Measurements from ENCODE around the gene IL20RA. TPM values are rescaled to one million over a fixed set of nuclear protein-coding genes. Genes with fewer than 3 reads are reported as not detected.

Gene IL20RA
- total and polyA plus RNA-seq, 2 of the 13 experiments (the other 11 are each of a cell fraction or from before 2014, with no cell fraction given), result not detected

- H2AFZ ChIP-seq (ENCODE audit: low read length), result no peak overlapping the region
- in situ Hi-C loops (cut with HindIII; ENCODE audit: extremely low pct_ligation_motif_present, low pct_unique_long_range_greater_than_20kb) (no loop called here), intact Hi-C loops (cut with micrococcal nuclease; ENCODE audit: unreplicated experiment) (no loop called here)
- no peak overlapping the region for H3K4me2 ChIP-seq (ENCODE audit: low read depth, low read length)
- H3K4me1 ChIP-seq (ENCODE audit: insufficient read depth, low read length), result no peaks in the 10 kb centered on the region
- no peaks in the 10 kb centered on the region for H3K9me3 ChIP-seq (ENCODE audit: low read length)
- 8% methylated on average over 5 of the region's 5 CpGs for WGBS (ENCODE audit: low lambda C conversion rate)
- ATAC-seq, result no peak
- no peak for FAIRE-seq
- no peaks in the 10 kb centered on the region for H3K27me3 ChIP-seq (ENCODE audit: control insufficient read depth in 1 of 2, insufficient read depth in 2 of 2, low read length in 2 of 2)
- DNase-seq (ENCODE audit: low spot score), result no peak
- TF ChIP-seq GATAD2A (CRISPR knock-in tag; IDR thresholded peaks at IDR 0.05), result no peak
- no peak for TF ChIP-seq DBP (CRISPR knock-in tag; IDR thresholded peaks at IDR 0.05; ENCODE audit: not compliant biosample characterization)
- no peak for TF ChIP-seq ZBTB34 (CRISPR knock-in tag; IDR thresholded peaks at IDR 0.05)
- TF ChIP-seq ZNF646 (CRISPR knock-in tag; IDR thresholded peaks at IDR 0.05), result no peak
- TF ChIP-seq ZNF558 (CRISPR knock-in tag; IDR thresholded peaks at IDR 0.05; ENCODE audit: borderline replicate concordance), result no peak
- no peak for TF ChIP-seq ZNF281 (CRISPR knock-in tag; IDR thresholded peaks at IDR 0.05; ENCODE audit: borderline replicate concordance)
- TF ChIP-seq ZNF251 (CRISPR knock-in tag; IDR thresholded peaks at IDR 0.05), result no peak
- no peak for TF ChIP-seq ZNF879 (CRISPR knock-in tag; IDR thresholded peaks at IDR 0.05)
- TF ChIP-seq RNF2 (conservative IDR thresholded peaks at IDR 0.05; ENCODE audit: low read depth), result no peak
- no peak for TF ChIP-seq TAF15 (IDR thresholded peaks at IDR 0.05; ENCODE audit: low read depth, low read length, poor library complexity, severe bottlenecking)
- no peak for TF ChIP-seq ZNF224 (CRISPR knock-in tag; IDR thresholded peaks at IDR 0.05)
- no peak for TF ChIP-seq CBX2 (IDR thresholded peaks at IDR 0.05; ENCODE audit: low read depth, low read length)
- no peak for TF ChIP-seq CBX2 (CRISPR knock-in tag; IDR thresholded peaks at IDR 0.05; ENCODE audit: low read depth)
- no peak for TF ChIP-seq KDM4B (CRISPR knock-in tag; IDR thresholded peaks at IDR 0.05)
- TF ChIP-seq PITX1 (CRISPR knock-in tag; IDR thresholded peaks at IDR 0.05), result no peak
- no peak overlapping the region for H3K27ac ChIP-seq (ENCODE audit: extremely low read length, insufficient read depth, low read length)
- BruUV-seq (replicated peaks), result no TSS peak
- H3K4me3 ChIP-seq (replicated peaks in 1 of 3; ENCODE audit: insufficient read depth in 1 of 3, low read depth in 2 of 3, low read length in 3 of 3), result no peak overlapping the region
- POLR2A ChIA-PET, result no interaction called here
- no peaks in the 10 kb centered on the region for H3K36me3 ChIP-seq (replicated peaks in 1 of 2; ENCODE audit: control insufficient read depth in 1 of 2, insufficient read depth in 2 of 2, low read length in 2 of 2)
- H3K79me2 ChIP-seq (ENCODE audit: insufficient read depth, low read length), result no peaks in the 10 kb centered on the region
- no peaks in the 10 kb centered on the region for H4K20me1 ChIP-seq (ENCODE audit: insufficient read depth, low read length)
- no peak overlapping the region for H3K9ac ChIP-seq (ENCODE audit: insufficient read depth, low read depth, low read length)
- CTCF ChIA-PET (ENCODE audit: low intra/inter-chr PET ratio, low total read pairs), result no interaction called here
Measured at GRCh38 chr6:136977075-136977474, 67.7 kb downstream of the IL20RA start.
